Measurements from ENCODE around the gene TSPAN5.
"Not testable (repeated sequence)": the region's sequence is repeated elsewhere in the genome, so short reads cannot be mapped to it uniquely, and the experiment has no call there.

The TSPAN5 gene

GRCh38 chr4:98482847-98483806 lies 175.3 kb downstream of the TSPAN5 start:
- DNase-seq: peak; percentile 56

- no peak for DNase-seq
Observed at GRCh38 chr4:98482503-98482846, 175.9 kb downstream of the TSPAN5 start.

- no peak for DNase-seq
Observed at GRCh38 chr4:98481167-98481566, 177.2 kb downstream of the TSPAN5 start.

GRCh38 chr4:98480535-98480934 lies 177.9 kb downstream of the TSPAN5 start:
- no peak for DNase-seq

GRCh38 chr4:98479590-98479989 lies 178.8 kb downstream of the TSPAN5 start:
- not testable (repeated sequence) for DNase-seq

- DNase-seq: no peak
Observed at GRCh38 chr4:98476891-98477290, 181.5 kb downstream of the TSPAN5 start.

GRCh38 chr4:98474408-98474844 lies 184.0 kb downstream of the TSPAN5 start:
- DNase-seq: peak; percentile 35

GRCh38 chr4:98473046-98473445 lies 185.4 kb downstream of the TSPAN5 start:
- DNase-seq: no peak

GRCh38 chr4:98470831-98471230 lies 187.6 kb downstream of the TSPAN5 start:
- DNase-seq: no peak

- DNase-seq: no peak
Observed at GRCh38 chr4:98470366-98470765, 188.0 kb downstream of the TSPAN5 start.

GRCh38 chr4:98469771-98470170 lies 188.6 kb downstream of the TSPAN5 start:
- DNase-seq: no peak

- DNase-seq: no peak
Observed at GRCh38 chr4:98468709-98469108, 189.7 kb downstream of the TSPAN5 start.

GRCh38 chr4:98467627-98468072 lies 190.8 kb downstream of the TSPAN5 start:
- DNase-seq: peak; percentile 80

- no peak for DNase-seq
Observed at GRCh38 chr4:98466868-98467599, 191.4 kb downstream of the TSPAN5 start.

- DNase-seq: no peak
Observed at GRCh38 chr4:98462487-98462886, 195.9 kb downstream of the TSPAN5 start.

- DNase-seq: not testable (repeated sequence)
Observed at GRCh38 chr4:98461121-98461865, 197.1 kb downstream of the TSPAN5 start.

- not testable (repeated sequence) for DNase-seq
Observed at GRCh38 chr4:98457422-98457821, 201.0 kb downstream of the TSPAN5 start.

- no peak for DNase-seq
Observed at GRCh38 chr4:98452091-98452490, 206.3 kb downstream of the TSPAN5 start.

GRCh38 chr4:98448908-98449307 lies 209.5 kb downstream of the TSPAN5 start:
- peak; percentile 14 for DNase-seq

GRCh38 chr4:98447648-98448047 lies 210.8 kb downstream of the TSPAN5 start:
- peak; percentile 8 for DNase-seq

GRCh38 chr4:98446499-98447375 lies 211.7 kb downstream of the TSPAN5 start:
- DNase-seq: peak; percentile 72

- DNase-seq: no peak
Observed at GRCh38 chr4:98444371-98444770, 214.0 kb downstream of the TSPAN5 start.
